NK-92 treated with Interleukin-12 subunit alpha and Interleukin-12 subunit beta, amount 100 ng/mL, for 24 hours (cell line): ENCODE measurements around the gene SLC12A5.

Experiments used
- DNase-seq: peaks from one replicate; lab custom pipeline; 2025; lab: John Stamatoyannopoulos, UW

Gene SLC12A5

DNA sequence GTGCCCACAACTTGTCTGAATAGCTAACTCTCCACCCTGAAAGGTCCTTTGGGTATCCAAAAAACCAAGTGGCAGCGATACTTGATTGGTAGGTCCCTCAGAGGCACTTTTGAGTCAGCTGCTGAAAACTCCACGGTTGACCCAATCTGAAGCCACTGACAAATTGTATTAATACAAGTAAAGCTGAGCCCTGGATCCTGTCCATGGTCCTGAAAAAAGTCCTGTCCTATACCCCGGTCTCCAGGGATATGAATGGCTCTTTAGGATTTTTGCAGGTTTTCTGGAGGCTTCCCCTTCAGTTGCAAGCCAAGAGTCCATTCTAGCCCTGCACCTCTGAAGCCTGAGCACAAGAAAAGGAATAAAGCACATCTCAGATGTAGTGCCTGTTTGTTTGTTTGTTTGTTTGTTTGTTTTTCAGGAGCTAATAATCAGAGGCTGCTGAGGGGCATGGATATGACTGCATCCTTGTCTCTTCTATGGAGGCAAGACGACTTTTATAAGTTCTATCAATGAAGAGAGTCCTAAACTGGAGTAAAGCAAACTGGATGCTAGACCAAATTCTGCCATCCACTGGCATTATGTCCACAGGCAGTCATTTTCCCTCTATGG is 1.7 kb upstream of the SLC12A5 start:
- no peak for DNase-seq

DNA sequence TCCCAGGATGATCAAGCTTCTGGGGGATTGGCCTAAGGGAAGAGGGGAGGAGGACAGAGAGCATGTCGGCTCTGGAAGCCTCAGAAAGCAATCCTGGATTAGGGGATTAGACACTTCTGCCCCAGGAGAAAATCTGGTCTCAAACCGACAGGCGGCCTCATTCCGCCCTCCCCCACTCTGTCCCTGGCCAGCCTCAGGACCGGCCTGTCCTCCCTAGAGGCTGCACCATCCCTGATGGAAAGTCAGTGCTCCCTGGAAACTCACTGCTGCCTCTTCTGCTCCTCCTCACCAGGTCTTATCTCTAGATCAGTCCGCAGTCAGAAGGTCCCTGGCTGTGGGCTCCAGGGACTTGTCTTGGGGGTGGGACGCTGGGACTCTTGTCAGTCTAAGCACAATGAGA is 905 bp upstream of the SLC12A5 start:
- no peak for DNase-seq

DNA sequence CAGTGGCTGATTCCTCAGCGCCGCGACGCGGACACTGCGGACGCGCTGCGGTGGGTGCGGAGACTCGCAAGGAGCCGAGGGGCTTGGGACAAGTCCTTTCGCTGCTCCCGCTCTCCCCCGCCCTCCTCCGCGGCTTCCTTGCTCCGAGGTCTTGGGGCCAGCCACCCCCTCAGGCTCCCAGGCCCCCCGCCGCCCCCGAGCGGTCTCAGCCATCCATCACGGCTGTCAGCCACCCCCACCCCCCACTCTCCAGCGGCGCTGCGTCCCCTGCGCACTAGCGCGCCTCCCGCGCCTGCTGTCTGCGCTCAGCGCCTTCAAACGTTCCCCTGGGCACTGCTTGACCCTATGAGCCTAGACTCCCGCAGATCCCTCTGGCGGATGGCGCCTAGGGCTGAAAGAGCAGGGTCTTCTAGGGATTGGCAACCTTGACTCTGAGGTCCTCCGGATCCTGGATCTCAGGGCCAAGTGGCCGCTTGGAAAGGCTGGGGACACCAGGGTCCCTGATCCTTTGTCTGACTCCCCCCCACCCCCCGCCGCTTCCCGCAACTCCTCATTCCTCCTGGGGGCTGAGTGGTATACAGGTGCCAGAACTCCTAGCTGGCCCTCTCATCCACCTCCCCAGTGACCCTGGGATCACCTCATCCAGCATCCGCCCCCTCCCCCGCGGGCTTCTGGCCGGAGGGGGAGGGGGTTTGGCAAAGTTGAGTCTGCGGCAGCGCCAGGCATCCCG is 1.4 kb downstream of the SLC12A5 start:
- no peak for DNase-seq

DNA sequence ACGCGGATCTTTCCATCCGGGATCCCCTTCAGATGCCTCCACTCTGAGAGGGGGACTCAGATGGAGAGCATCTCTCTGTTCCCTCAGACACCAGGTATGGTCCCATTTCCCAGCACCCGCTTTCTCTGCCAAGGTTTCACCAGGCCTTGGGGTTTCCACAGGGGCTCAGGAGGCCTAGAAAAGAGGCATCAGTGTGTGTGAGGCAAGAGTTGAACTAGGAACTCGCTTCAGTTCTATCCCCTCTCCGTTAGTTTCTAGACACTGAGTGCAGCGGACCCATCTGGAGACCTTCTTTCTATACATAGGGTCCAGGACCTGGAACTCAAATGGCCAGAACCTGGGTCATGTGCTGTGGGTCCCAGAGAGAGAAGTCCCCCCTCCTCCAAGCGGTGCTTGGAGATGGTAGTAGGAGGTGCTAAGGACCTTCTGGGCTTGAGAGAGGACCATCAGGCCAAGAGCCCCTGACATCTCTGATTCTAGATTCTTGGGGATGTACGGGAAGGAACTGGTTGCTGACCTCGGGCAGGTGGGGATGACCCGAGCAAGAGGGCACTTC is 2.1 kb downstream of the SLC12A5 start:
- DNase-seq = no peak

DNA sequence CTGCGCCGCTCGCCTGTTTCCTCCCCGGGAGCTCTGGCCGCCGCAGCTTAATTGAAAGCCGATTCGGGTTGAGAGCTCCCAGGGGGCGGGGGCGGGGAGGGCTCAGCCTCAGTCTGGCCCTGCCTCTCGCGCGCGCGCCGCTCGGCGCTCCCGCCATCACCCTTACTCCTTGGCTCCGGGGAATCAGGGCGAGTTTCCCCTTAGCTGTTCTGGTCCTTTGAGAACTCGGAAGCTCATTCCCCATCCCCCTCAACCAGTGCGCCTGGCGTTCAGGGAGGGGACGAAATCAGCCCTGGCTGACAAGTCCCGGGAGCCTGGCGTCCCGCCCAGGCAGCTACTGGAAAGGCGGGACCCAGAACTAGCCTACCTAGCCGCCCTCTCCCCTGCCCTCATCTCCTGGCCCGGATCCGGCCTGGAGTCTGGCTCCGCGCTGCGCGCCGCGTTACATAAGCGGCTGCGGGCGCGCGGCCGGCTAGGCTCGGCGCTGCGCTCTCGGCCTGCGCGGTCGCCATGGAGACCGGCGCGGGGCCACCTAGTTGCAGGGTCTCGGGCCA is 2.8 kb downstream of the SLC12A5 start:
- no peak for DNase-seq

DNA sequence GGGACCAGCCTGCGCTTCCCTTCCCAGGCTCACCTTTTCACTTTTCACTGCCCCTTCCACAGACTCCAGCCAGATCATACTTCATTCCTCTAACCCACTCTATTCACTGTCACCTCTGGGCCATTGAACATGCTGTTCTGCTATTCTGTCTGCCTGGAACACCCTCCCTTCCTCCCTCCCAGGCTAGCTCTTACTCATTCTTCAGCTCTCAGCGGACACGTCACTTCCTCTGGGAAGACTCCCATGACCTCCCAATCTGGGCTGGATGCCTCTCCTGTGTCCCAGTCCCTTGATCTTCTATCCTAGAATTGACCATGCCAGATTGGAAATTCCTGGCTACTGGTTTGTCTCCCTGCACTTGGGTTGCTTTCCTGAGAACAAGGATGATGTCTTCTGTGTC is 5.0 kb downstream of the SLC12A5 start:
- DNase-seq = no peak

DNA sequence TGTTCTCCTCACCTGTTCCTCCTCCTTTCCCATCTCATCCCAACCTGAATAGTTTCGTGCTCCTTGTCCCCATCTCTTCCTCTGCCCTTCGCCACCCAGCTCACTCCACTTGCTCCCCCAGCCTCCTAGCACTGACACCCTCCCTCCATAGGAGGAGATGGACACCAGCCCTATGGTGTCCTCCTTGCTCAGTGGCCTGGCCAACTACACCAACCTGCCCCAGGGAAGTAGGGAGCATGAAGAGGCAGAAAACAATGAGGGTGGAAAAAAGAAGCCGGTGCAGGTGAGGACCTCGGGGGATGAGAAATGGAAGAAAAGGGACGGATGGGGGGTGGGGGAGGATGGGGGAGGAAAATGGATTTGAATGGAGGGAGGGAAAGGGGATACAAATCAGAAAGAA is 6.2 kb downstream of the SLC12A5 start:
- no peak for DNase-seq

DNA sequence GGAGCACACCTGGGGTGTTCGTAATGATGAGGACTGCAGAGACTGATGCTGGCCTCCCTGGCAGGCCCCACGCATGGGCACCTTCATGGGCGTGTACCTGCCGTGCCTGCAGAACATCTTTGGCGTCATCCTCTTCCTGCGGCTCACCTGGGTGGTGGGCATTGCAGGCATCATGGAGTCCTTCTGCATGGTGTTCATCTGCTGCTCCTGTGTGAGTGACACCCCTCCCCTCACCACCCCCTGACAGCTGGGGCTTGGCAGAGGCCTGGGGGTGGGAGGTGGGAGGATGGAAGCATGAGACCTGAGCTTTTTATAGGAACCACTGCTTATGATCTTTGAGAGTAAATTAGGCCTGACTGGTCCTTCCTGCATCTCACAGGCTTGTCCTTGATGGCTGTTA is 6.7 kb downstream of the SLC12A5 start:
- DNase-seq = no peak

DNA sequence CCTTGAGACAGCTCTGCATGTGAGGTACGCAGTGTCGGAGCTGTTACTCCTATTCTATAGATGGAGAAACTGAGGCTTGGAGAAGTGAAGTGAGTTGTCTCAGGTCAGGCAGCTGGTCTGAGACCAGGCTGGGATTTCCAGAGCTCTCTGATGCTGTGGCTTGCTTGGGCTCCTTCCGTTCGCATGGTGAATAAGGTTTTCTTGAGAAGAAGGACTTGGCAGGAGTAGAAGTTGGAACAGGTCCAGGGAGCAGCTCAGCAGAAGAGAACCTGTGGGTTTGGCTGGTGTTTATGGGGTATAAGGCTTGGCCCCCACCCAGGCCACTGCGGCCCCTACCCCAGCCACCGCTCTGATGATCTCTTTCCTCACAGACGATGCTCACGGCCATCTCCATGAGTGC is 7.4 kb downstream of the SLC12A5 start:
- DNase-seq = no peak

DNA sequence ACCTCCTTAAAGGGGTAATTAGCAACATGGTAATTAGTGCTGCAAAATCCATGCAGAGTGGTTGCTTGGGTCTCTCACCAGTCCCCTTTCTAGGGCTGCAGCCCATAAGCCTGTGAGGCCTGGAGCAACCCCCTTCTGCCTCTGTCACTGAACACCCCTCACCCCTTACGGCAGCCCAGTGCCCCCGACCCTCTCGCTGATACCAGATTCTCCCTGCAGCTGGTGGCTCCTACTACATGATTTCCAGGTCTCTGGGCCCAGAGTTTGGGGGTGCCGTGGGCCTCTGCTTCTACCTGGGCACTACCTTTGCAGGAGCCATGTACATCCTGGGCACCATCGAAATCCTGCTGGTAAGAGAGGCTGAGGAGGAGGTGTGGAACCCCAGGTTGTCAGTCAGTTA is 8.0 kb downstream of the SLC12A5 start:
- DNase-seq = no peak

DNA sequence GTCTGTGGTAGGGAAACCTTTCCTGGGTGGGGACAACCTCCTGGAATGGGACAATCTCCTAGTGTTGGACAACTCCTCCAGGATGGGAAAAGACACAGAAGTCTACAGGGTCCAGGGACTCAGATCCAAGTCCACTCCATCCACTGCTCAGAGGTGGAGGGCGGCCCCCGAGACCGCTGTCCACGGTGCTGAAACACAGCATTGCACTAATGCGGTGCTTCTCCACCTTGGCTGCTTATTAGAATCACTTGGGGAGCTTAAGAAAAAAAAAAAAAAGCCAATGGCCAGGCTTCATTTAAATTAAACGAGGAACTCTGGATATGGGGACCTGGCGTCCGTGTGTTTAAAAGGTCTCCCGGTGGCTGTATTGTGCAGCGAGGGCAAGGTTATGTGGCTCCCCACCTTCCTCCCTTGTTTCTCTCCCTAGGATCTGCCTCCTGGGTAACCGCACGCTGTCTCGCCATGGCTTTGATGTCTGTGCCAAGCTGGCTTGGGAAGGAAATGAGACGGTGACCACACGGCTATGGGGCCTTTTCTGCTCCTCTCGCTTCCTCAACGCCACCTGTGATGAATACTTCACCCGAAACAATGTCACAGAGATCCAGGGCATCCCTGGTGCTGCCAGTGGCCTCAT is 12.0 kb downstream of the SLC12A5 start:
- DNase-seq = no peak

DNA sequence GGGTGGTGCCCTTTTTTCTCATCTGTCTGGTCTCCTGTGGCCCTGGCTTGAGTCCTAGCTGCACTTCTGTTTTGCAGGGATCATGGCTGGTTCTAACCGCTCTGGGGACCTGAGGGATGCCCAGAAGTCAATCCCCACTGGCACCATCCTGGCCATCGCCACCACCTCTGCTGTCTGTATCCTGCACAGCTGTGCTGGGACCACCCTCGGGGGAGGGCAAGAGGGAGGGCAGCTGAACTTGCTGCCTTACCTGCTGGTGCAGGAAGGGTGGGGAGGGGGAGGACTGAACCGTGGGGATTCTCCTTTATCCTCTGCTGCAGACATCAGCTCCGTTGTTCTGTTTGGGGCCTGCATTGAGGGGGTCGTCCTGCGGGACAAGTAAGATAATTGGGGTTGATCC is 14.5 kb downstream of the SLC12A5 start:
- DNase-seq = no peak

DNA sequence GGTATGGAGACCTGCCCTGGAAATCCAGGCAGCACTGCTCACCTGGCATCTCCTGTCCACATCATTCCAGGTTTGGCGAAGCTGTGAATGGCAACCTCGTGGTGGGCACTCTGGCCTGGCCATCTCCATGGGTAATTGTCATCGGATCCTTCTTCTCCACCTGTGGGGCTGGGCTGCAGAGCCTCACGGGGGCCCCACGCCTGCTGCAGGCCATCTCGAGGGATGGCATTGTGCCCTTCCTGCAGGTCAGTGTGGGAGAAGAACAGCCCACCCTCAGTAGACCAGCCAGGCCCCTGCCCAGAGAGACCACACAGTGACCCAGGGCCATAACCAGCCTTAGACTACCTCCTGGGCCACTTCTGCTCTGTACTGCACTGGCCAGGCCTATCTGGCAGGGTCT is 15.9 kb downstream of the SLC12A5 start:
- DNase-seq = no peak

DNA sequence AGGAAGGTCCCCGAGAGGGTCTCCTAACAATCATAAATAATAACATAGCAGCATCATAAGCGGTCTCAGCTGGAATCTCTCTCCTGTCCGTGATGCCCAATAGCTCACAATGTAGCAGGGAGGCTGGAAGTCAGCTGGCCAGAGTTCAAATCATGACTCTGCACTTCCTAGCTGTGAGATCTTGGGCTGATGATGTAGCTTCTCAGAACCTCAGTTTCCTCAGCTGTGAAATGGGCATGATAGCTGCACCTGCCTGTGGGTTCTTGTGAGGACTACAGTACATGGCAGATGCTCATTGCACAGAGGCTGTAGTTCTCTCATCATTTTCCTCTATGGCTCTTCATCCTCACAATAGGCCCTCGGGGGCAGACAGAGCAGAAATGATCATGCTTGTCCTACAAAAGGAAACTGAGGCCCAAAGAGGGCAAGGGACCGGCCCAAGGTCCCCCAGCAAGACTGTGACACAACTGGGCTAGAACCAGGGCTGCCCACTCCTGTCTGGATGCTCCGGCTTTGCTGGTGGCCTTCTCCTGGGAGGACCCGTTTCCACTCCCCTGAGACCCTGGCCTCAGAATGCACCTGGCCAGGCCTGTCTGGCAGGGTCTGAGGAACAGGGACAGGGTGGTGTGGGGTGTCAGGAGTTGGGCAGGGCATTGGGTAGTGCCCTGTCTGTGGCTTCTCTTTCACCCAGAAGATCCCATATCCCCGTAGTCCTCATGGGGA is 17.7 kb downstream of the SLC12A5 start:
- DNase-seq = no peak

DNA sequence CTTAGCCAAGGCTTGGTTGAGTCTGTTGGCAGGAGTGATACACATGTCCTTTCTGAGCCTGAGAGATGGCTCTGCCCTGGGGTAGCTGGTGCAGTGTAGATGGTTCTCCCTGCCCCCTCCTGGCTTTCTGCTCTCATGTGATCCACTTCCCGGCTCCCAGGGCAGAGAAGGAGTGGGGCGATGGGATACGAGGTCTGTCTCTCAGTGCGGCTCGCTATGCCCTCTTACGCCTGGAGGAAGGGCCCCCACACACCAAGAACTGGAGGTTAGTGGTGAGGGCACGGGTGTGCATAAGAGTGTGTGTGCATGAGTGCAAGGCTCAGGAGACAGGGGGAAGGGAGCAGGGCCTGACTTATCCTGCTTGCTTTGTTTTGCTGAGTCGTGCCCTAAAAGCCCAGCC is 18.8 kb downstream of the SLC12A5 start:
- DNase-seq = no peak

DNA sequence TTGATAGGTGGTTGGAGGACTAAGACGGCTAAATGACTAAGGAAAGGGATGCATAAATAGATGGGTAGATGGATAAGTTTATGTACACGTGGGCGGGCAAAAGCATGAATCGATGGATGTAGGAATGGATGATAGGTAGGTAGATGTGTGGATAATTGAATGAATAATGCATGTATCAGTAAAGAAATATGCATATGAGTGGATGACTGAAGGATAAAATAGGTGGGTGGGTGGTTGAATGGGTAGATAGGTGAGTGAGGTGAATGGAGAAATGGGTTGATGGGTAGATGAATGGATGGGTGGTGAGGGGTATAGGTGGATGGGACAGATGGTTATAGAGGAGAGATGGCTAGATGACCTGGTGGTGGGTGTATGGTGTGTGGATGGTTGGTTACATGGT is 20.2 kb downstream of the SLC12A5 start:
- DNase-seq = no peak

DNA sequence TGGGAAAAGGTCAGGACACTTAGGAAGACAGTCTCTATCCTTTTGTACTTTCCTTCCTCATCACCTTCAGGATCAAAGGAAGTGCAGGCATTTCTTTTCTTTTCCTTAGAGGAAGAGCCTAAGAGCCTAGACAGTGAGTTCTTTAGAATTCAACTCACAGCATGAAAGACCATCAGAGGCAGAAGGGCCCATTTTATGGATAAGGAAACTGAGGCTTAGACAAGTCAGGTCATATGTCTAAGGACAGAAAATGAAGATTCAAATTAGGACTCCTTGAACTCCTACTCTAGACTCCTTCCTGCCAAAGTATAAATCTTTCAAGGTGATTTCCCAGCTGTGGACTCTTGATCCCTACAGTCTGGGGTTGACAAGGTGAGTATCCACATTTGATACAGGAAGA is 20.8 kb downstream of the SLC12A5 start:
- no peak for DNase-seq

DNA sequence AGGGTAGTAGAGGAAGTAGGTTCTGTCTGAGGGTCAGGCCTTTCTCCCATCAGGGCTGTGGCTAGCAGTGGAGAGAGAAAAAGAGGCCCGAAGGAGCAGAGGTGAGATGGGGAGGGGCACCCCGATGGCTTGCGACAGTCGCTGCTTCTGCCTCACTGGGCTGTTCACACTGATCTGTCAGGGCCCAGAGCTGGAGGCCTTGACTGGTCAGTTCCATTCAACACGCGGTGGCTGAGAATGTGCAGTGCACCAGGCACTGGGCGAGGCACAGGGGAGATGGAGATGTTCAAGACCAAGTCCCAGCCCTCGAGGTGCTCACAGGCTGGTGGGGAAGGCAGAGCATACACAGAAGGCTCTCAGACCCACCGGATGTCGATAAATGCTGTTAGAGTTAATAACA is 21.4 kb downstream of the SLC12A5 start:
- DNase-seq = no peak

DNA sequence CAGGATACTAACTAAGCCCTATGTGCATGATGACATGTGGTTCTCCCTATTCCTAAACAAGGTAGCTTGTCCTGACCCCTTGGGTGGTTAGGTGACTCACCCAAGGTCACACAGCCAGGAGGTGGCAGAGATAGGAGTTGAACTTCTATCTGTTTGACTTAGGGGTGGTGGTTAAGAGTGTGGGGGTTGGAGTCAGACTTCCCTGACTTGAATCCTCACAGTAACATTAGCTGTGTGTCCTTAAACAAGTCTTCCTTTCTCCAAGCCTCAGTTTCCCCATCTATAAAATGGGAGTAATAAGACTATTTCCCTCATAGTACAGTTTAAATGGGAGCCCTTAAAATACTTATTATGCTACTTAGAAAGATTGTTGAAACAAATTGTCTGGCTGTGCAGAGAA is 21.9 kb downstream of the SLC12A5 start:
- DNase-seq = no peak

DNA sequence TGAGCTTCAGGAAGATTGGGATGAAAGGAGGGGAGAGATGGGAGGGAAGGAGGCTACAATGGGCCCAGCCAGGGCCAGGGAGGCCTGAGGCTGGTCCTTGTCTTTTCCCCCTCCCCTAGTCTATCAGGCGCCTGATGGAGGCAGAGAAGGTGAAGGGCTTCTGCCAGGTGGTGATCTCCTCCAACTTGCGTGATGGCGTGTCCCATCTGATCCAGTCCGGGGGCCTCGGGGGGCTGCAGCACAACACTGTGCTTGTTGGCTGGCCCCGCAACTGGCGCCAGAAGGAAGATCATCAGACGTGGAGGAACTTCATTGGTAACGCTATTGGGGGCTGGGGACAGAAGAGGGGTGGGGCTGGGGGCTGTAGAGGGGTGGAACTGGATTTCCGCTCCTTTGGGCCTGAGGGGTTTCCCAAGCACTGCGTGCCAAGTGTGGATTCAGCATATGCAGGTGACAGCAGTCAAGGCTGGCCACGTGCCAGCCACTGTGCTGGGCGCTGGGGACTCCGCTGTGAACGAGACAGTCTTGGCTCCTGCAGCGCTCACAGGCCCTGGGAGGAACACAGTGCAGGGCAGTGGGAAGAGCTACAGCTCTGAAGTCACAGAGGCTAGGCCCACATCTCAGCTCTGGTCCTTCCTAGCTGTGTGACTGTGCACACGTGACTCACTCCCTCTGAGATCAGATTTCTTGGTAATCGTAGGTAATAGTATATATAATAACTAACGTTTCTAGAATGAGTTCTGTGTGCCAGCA is 22.7 kb downstream of the SLC12A5 start:
- DNase-seq = no peak

DNA sequence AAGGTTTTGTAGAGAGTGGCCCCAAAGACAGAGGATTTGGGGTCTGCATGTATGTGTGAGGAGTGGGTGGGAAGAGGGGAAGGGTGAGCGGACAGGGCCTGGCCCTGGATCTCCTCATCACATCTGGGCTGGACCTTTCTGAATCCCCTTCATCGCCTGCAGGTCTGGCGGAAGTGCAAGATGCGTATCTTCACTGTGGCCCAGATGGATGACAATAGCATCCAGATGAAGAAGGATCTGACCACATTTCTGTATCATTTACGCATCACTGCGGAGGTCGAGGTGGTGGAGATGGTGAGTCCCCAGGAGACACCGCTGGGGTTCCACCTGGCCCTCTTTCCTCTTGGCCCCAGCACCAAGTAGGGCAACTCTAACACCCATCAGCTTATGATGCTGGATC is 24.4 kb downstream of the SLC12A5 start:
- no peak for DNase-seq

DNA sequence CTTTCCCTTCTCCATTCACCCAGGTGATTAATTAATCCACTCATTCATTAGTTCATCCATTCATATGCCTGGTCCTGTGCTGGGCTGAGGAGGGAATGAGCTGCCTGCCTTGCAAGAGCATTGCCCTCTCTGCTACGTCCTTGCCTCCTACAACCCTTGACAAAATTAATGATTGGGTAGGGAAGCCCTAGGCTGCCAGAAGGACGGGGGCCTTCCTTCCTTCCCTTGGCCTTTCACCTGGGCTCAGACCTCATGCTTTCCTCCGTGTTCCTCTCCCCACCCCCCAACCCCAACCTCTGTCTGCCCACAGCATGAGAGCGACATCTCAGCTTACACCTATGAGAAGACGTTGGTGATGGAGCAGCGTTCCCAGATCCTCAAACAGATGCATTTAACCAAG is 25.6 kb downstream of the SLC12A5 start:
- DNase-seq = no peak
